Activated CD8-positive, alpha-beta memory T cell treated with anti-CD3 and anti-CD28 coated beads for 24 hours (primary cell): ENCODE results near the gene CARMIL1.
A peak's percentile ranks its signal among the peaks of the same experiment; 100 is the strongest.
"Not testable (repeated sequence)": the region's sequence is repeated elsewhere in the genome, so short reads cannot be mapped to it uniquely, and the experiment has no call there.

Experiments
- DNase-seq: peaks from one replicate; pipeline ENCODE4 v3.0.0-alpha.2; 2020

The CARMIL1 gene

DNA sequence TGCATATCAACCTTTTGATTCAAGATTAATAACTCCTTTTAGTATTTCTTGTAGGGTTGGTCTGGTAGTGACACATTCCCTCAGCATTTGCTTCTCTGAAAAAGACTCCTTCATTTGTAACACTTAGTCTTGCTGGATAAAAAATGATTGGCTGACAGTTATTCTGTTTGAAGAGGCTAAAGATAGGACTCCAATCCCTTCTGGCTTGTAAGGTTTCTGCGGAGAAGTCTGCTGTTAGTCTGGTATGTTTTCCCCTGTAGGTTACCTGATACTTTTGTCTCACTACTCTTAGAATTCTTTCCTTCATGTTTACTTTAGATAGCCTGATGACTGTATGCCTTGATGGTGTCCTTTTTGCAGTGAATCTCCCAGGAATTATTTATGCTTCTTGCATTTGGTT, 96.0 kb downstream of the CARMIL1 start:
- no peak for DNase-seq

DNA sequence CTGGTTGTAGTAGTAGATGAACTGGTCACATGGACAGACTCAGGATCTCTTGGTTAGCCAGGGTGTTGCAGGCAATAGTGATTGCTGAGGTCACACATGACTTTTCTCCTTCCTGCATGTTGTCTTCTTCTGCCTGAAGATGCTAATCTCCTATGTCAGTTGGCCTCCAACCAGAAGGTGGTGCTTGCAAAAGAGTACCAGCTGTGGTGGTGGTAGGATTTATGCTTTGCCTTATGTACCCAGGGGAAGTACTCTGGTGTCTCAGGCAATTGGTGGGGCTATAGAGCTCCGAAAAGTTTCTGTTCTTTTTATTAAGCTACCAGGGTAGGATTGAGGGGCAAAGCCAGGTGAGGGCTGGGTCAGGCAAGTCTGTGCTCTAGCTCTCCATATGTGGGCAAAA, 98.5 kb downstream of the CARMIL1 start:
- no peak for DNase-seq

GRCh38 chr6:25381077-25381476, 101.9 kb downstream of the CARMIL1 start:
- no peak for DNase-seq

- not testable (repeated sequence) for DNase-seq
Observed at GRCh38 chr6:25382476-25382875, 103.3 kb downstream of the CARMIL1 start.

DNA sequence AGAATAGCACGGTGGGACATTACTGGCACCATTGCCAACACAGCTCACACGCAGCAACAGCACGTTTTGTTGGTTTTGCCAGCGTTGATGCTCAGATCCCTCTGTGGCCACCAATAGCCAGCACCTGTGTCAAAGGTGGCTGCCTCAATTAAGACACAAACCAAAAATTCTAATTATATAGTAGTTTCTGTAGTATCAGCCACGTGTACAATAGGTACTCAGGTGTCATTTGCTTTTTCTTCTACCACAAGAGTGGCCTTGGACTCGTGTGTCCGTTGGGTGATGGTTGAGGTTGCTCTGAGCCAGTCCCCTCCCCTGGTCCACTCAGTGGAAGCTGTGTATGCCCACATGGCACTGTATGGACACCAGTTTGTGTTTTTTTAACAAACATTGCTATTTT, 105.1 kb downstream of the CARMIL1 start:
- DNase-seq = no peak

DNA sequence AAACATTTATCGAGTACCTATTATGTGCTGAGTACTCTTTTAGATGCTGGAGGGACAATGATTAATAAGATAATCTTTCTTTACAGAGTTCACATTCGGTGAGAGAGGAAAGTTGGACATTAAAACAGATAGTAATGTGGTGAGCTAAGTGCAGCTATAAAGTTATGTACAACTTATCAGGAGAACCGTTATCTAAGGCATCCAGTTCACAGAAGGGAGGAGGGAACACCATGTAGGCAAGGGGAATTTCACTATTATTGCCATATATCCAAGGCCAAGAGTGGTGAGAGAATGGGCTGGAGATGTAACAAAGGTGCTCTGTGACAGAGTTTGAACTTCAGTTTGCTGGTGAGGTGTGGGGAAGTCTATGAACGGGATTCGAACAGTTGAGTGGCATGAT, 105.8 kb downstream of the CARMIL1 start:
- DNase-seq = no peak

DNA sequence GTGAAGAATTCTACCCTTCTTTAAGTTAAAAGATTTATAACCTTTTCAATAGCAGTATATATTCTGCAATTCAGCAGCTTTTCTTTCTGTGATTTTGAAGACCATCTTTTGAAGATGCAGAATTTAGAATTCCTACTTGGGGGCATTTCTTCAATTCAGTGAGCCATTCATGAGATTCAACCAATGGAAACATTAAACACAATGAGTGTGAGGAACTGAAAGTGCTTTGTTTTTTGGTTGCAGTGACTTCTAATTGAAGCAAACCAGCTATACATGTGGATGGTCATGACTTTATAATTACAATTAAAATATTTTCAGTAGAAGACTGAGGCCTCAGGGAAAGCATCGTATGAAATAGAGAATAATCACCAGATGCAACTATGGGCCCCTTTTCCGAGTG, 108.3 kb downstream of the CARMIL1 start:
- DNase-seq = no peak

GRCh38 chr6:25387911-25388310, 108.7 kb downstream of the CARMIL1 start:
- no peak for DNase-seq

GRCh38 chr6:25388776-25389175, 109.6 kb downstream of the CARMIL1 start:
- no peak for DNase-seq

- no peak for DNase-seq
Observed at GRCh38 chr6:25389471-25389870, 110.3 kb downstream of the CARMIL1 start.

- DNase-seq = no peak
Observed at GRCh38 chr6:25392372-25392771, 113.2 kb downstream of the CARMIL1 start.

DNA sequence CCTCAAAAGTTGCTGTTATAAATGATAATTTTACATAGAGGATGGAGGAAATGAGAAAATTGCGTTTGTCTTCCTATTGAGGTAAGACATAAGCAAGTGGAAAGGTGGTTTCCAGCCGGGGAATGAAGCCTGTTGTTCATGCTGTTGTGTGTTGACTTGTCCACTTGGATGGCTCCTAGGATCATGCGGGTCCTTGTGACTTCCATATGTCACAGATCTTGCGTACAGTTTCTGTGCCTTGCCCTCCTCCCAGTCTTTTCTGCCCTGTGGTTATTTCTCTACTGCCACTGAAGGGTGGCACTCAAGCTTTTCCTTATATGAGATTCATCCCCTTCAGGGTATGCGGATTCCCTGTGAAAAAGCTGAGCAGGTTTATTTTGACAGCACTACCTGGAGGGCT, 116.6 kb downstream of the CARMIL1 start:
- no peak for DNase-seq

DNA sequence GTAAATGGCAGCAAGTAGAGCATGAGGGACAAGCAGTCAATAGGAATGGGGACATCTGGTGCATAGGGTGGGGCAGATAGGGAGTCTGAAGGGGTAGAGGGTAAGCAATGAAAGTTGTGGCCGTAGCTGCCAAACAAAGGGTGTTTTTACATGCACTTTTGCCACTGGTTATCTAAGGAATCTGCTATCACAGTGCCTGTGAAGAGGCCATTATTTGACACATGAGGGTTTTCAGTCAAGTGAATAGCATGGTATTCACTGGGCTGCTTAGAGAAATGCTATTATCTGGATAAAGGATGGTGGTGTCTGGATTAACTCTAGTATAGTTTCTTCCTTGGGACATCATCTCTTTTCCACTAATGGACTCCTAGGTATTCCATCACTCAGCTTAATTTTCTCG, 118.2 kb downstream of the CARMIL1 start:
- DNase-seq = no peak

DNA sequence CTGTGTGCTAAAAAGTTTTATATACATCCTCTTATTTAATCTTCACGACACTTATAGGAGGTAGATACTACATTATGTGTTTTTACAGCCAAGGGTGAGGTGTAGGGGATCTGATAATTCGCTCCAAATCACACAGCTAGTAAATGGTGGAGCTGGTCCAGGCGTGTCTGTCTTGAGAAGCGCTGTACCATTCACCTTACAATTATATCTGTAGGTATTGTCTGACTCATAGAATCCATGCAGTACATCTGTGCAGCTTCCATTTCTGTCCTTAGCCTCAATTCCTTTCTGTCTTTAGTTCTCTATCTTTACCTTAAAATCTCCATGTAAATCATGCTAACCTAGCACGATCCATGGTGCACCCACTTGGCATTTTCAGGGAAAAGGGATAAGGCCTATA, 120.7 kb downstream of the CARMIL1 start:
- DNase-seq = no peak

GRCh38 chr6:25401711-25402110, 122.5 kb downstream of the CARMIL1 start:
- no peak for DNase-seq

DNA sequence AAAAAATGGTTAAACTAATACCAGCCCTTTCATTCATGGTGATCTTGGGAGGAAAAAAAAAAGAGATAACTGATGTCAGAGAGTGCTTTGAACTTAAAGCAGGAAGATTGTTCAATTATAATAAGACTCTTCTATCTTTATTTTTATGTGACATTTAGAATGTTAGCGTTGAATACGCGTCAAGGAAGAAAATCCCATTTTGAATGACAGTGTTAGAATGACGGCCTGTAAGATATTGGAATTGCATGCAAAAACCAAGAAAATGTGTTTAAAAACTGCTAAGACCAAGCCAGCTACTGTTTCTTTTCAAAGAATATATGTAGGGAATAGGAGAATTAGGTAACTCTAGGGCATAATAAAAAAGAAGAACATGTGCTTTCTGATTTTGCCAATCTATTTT, 123.0 kb downstream of the CARMIL1 start:
- DNase-seq = no peak

GRCh38 chr6:25403150-25403549, 124.0 kb downstream of the CARMIL1 start:
- no peak for DNase-seq

DNA sequence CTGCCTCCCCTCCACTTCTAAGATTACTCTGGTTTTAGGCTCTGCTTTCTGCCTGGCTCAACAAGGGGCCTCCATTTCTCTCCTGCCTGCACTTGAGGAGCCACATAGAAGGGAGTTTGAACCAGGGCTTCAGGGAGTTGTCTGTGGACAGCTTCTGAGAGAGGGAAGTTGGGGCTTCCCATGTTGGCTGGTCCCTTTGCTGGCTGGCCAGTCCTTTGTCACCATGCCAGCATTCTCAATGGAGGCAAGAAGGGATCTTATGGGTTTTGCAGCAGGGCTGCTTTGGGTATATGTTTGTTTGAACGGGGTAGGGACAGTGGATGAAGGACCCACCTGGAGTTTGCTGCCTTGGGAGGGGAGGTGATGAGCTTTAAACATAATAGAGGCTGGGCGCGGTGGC, 124.9 kb downstream of the CARMIL1 start:
- no peak for DNase-seq

GRCh38 chr6:25404693-25405169, 125.6 kb downstream of the CARMIL1 start:
- DNase-seq = peak; percentile 71

GRCh38 chr6:25405442-25405841, 126.3 kb downstream of the CARMIL1 start:
- no peak for DNase-seq

GRCh38 chr6:25407431-25407830, 128.3 kb downstream of the CARMIL1 start:
- no peak for DNase-seq

DNA sequence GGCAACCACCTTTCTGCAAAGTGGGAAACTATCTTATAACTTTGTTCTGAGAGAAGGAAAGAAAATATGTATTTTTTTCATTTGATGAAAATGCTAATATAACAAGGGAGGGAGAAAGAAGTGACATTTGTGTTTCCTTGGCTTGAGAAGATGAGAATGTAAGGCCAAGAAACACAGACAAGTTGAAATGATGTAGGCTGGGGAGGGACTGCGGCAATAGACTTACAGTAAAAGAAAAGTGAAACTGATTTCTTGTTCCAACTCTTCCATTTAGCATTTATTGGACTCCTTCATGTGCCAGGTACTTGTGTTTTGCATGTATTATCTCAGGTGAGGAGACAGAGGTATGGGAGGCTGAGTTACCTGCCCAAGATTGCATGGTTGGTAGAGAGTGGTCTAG, 130.9 kb downstream of the CARMIL1 start:
- no peak for DNase-seq

DNA sequence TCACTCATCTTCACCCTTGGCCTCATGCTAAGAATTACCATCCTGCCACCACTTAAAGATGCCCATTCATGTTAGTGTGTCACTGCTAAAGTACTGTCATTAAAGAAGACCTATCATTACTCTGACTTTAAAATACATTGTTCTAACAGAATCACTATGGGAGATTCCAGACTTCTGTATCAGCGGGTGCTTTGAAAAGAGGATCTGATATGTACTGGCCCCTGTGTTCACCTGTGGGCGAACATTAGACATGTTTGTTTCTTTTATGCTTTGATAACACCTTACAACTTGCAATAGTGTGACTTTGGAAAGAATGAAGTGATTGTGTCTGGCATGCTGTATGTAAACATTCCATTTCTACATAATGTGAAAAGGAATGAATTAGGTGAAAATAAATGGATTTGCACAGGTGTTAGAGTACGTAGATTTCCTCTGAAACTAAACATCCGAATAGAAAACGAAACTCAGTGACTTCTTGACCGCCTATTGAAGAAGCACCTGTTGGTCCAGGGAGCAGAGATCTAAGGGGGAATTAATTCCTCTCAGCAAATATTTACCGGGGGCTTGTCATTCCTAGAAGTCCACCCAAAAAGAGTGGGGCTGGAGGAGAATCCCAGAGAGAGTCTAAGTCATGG, 132.3 kb downstream of the CARMIL1 start:
- DNase-seq = no peak

- no peak for DNase-seq
Observed at GRCh38 chr6:25413207-25413905, 134.2 kb downstream of the CARMIL1 start.

GRCh38 chr6:25414168-25414567, 135.0 kb downstream of the CARMIL1 start:
- DNase-seq = no peak
